Measurements from ENCODE around the gene SIGLEC12.

DNA sequence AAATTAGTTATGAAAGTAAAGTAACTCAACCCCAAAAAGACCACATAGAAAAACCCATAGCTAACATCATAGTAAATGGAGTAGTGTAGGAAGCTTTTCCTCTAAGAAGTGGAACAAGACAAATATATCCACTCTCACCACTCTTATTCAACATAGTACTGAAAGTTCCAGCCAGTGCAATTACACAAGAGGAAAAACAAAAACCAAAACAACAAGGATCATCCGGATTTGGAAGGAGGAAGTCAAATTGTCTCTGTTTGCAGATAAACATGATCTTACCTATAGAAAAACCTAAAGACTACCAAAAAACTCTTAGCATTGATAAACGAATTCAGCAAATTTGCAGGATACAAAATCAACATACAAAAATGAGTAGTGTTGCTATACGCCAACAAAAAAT, 34.9 kb downstream of the SIGLEC12 start:
- TF ChIP-seq, protein P1, sequence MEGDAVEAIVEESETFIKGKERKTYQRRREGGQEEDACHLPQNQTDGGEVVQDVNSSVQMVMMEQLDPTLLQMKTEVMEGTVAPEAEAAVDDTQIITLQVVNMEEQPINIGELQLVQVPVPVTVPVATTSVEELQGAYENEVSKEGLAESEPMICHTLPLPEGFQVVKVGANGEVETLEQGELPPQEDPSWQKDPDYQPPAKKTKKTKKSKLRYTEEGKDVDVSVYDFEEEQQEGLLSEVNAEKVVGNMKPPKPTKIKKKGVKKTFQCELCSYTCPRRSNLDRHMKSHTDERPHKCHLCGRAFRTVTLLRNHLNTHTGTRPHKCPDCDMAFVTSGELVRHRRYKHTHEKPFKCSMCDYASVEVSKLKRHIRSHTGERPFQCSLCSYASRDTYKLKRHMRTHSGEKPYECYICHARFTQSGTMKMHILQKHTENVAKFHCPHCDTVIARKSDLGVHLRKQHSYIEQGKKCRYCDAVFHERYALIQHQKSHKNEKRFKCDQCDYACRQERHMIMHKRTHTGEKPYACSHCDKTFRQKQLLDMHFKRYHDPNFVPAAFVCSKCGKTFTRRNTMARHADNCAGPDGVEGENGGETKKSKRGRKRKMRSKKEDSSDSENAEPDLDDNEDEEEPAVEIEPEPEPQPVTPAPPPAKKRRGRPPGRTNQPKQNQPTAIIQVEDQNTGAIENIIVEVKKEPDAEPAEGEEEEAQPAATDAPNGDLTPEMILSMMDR (IDR thresholded peaks at IDR 0.05; ENCODE audit: low read length) = no peak
- TF ChIP-seq EZH2 (IDR thresholded peaks at IDR 0.05; ENCODE audit: borderline replicate concordance, low read length) = no peak
